ENCODE data around the gene UTP4.

The UTP4 gene

DNA sequence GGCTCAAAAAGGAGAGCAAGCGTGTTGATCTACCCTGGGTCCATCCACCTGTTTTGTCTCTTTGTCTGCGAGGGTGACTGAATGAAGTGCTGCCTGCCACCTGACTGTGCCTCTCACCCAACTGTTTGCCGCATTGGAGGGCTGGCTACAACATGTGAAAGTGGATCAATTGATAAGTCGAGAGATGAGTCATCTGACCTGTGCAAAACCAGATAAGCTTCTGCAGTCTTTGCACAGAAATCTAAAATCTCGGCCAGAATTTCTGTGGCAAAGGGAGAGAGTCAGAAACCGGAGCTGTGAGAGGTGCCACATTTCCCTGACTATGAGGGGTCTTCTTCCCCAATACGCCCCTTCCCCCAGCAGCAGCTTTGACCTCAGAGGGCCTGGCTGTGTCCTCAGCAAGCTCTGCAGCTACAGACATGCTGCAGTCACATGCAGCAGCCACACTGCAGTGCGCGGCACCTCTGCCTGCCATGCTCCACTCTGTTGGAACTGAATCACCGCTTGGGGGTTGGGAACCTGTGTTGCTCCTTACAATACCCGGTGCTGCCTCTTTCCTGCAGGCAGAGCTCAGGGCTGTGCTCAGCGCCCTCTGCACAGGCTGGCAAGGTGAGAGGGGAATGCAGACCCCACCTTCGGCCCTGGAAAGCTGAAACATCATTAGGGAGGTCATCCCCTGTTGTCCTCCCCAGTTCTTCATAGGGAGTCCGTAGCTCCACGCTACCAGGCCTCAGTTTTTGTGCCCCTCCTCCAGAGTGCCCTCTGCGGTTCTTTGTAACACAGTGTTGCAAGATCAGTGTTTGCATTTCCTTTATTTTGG lies 43.1 kb upstream of the UTP4 start:
- H3K27ac ChIP-seq, result peak overlapping the region; percentile 57
- TF ChIP-seq, protein P1, sequence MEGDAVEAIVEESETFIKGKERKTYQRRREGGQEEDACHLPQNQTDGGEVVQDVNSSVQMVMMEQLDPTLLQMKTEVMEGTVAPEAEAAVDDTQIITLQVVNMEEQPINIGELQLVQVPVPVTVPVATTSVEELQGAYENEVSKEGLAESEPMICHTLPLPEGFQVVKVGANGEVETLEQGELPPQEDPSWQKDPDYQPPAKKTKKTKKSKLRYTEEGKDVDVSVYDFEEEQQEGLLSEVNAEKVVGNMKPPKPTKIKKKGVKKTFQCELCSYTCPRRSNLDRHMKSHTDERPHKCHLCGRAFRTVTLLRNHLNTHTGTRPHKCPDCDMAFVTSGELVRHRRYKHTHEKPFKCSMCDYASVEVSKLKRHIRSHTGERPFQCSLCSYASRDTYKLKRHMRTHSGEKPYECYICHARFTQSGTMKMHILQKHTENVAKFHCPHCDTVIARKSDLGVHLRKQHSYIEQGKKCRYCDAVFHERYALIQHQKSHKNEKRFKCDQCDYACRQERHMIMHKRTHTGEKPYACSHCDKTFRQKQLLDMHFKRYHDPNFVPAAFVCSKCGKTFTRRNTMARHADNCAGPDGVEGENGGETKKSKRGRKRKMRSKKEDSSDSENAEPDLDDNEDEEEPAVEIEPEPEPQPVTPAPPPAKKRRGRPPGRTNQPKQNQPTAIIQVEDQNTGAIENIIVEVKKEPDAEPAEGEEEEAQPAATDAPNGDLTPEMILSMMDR (conservative IDR thresholded peaks at IDR 0.05), result no peak
- TF ChIP-seq ZFX (IDR thresholded peaks at IDR 0.05), result no peak

DNA sequence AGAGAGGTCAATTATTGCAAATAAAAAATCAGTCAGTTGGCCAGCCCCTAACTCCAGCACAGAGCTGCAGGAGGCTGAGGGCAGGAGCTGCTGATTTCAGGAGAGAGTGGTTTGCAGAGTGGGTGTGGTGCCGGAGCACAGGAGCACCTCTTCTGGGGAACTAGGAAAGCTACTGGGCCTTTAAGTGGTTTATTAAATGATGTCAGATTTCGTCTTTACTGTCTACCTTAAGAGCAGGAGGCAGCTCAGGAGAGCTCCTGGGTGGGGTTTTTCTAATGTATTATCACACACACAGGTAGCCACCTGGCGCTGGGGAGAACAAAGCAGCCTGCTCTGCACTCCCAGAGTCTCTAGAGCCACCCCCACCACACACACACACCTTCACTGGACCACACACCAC lies 38.5 kb upstream of the UTP4 start:
- TF ChIP-seq, protein P1 (conservative IDR thresholded peaks at IDR 0.05), result no peak
- TF ChIP-seq ZFX (IDR thresholded peaks at IDR 0.05), result no peak
- H3K27ac ChIP-seq, result no peak overlapping the region

DNA sequence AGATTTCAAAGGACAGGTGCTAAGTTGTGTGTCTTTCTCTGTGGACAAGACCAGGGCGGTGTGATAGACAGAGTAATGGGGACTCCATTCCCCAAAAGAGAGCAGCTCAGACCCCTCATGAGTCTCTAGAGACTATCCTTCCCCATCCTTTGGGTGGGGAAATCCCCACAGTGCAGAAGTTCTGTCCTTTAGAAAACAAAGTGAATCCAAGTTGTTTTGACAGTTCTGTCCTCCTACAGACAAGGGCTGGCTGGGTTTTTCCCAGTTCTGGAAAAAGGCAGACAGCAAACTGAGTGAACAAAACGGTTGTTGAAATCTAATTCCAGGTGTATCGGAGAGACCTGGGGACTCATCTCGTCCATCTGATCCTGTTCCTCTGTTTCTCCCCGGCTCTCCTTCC lies 37.9 kb upstream of the UTP4 start:
- TF ChIP-seq ZFX (IDR thresholded peaks at IDR 0.05), result no peak
- TF ChIP-seq, protein P1 (conservative IDR thresholded peaks at IDR 0.05), result no peak
- H3K27ac ChIP-seq, result no peak overlapping the region

DNA sequence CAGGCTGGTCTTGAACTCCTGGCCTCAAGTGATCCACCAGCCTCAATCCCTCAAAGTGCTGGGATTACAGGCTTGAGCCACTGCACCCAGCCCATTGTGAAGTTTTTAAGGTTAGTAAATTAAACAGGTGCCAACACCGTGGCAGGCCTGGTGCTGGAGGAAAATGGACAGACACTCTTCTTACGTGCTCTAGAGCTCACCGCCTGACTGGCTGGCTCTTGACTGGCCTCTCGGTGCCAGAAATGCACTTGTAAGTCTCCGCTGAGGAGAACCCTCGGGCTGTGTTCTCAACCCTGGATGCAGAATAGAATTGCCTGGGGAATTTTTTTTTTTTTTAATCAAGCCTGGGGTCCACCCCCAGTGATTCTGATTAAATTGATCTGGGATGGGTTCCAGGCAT lies 37.3 kb upstream of the UTP4 start:
- TF ChIP-seq ZFX (IDR thresholded peaks at IDR 0.05), result no peak
- TF ChIP-seq, protein P1 (conservative IDR thresholded peaks at IDR 0.05), result no peak

DNA sequence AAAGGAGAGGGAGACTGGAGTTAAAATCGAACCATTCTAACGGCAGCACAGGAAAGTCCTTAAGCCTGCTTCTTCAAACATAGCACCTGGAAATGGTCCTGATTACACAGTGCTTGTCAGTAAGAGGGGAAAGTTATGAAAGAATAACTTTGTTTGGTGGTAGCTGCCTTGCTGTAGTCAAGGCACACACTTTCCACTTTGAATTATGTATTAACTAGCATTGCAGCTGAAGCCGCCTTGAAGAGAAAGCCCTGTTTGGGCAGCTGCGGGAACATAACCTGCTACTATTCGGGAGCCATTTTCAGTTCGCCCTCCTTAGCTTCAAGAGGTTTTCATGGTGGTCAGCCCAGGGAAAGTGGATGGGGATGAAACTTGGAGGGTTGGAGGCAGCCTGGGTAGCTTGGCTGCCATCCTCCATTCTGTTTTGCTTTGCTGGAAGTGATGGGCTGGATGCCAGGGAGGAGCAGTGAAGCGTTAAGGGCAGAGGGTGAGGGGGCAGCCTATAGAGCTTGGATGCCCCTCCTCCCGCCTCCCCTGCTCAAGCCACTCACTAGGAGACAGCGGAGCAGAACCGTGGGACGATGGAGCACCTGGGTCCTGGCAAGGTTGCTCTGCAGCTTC lies 32.3 kb upstream of the UTP4 start:
- H3K27ac ChIP-seq, result no peak overlapping the region
- no peak for TF ChIP-seq ZFX (IDR thresholded peaks at IDR 0.05)
- TF ChIP-seq, protein P1 (conservative IDR thresholded peaks at IDR 0.05), result no peak

More for the DNA sequence above, 37.3 kb upstream of the UTP4 start:
- no peak overlapping the region for H3K27ac ChIP-seq

DNA sequence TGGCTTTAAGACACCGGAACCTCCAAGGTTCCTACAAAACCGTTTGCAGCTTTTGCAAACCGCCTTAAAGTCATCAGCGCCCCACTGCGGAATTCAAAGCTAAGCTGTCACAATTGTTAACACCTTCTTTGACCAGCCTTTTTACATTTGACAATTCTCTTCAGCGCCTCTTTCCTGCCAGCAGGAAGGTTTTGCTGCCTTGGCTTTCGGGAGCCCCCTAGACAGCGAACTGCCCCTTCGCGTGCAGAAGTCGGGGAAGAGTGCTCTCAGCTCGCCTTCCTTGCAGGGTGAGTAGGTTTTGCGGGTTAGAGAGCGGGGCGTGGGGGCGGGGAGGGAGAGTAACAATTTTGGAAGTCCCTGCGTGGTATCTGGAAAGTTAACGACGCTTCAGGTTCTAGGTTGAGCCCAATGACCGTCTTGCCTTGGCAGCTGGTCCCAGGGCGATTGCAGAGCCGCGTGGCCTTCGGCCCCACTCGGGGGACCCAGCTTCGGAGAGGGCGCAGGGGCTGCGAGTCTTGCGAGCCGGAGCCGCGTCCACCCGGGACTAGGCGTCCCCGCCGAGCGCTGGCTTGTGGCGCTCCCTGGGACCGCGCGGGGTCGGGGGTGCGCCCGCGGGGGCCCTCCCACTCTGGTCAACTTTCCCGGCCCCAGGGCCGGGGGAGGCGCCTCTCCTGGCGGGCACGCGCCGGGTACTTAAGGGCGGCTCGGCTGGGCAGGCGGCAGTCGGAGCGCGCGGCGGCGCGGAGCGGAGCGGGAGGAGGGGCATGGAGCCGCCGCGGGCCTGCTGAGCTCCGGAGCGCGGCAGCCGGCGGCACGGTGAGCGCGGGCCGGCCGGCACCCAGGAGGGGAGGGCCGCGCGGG lies 26.7 kb upstream of the UTP4 start, which contains the start of gene HAS3:
Gene HAS3 (plus strand): TSS at position 153 of the 861 bp plus-strand sequence. CDS start 3,743 bp downstream, outside the sequence.
- peak within 1 kb of the TSS; percentile 59 for H3K27ac ChIP-seq
- TF ChIP-seq, protein P1 (conservative IDR thresholded peaks at IDR 0.05), result peak; percentile 63
- peak; percentile 46; the same call in 1 of the 2 replicates for TF ChIP-seq ZFX (IDR thresholded peaks at IDR 0.05)

Measured in C4-2B (cell line).